NB4 (cell line): ENCODE results near the gene WFIKKN1.

Experiments
- DNase-seq: peaks from one replicate; pipeline ENCODE4 v3.0.0; 2010; ENCODE audit warnings: low read depth
- H3K4me3 ChIP-seq: one replicate; pipeline ENCODE4 v1.5.1; 2011; ENCODE audit warnings: mild to moderate bottlenecking, low read depth, low read length, moderate library complexity
- MAX ChIP-seq: IDR thresholded peaks from 2 replicates; pipeline ENCODE4 v1.6.1; 2011; ENCODE audit warnings: low read depth, low read length
- MYC ChIP-seq: IDR thresholded peaks from 2 replicates; pipeline ENCODE4 v1.6.1; 2011; ENCODE audit warnings: low read depth, low read length
- POLR2A ChIP-seq: IDR thresholded peaks from 2 replicates; pipeline ENCODE4 v1.6.1; 2011; ENCODE audit warnings: mild to moderate bottlenecking; ENCODE audit not compliant: insufficient read length; ENCODE audit errors: extremely low read depth
- TF ChIP-seq, protein P1 (sequence below): IDR thresholded peaks from one replicate; pipeline ENCODE4 v1.5.1; 2012; ENCODE audit warnings: low read depth, low read length

Gene WFIKKN1

DNA sequence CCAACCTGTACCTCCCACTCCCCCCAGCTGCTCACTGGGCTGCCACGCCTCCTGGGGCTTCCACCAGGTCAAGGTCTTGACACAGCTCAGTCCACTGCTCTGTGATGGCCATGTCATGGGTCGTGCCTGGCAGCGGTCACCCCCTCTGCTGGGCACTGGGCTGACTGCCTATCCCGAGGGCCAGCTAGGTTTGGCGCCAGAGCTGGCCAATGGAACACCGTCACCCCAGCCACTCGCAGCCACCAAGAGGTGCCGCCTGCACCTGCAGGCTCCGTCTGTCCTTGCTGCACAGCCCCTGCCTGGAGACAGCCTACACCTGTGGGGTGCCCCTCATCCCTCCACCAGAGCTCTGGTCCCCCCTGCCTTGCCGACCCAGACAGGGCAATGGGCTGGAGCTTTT lies 45.4 kb upstream of the WFIKKN1 start:
- TF ChIP-seq POLR2A, result peak; percentile 14
- TF ChIP-seq MYC, result no peak
- no peak overlapping the region for H3K4me3 ChIP-seq
- no peak for DNase-seq

DNA sequence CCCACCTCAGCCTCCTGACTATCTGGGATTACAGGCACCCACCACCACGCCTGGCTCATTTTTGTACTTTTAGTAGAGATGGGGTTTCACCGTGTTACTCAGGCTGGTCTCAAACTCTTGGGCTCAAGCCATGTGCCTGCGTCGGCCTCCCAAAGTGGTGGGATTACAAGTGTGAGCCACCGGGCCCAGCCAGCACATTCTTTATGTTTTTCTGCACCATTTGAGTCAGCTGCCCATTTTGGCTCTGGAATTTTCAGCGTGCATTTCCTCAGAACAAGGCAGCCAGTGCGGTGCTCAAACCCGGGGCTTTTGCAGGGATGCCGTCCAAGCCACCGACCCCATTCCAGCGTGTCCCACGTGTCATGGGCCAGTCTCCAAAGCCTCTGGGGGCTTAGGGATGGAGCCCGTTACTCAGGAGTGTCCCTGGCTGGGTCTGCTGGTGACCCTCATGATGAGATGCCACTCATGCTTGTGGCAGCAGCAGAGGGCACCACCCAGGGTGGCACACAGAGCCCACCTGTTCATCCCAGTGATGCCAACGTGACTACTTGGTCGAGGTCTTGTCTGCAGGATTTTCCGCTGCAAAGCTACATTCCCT lies 44.6 kb upstream of the WFIKKN1 start:
- no peak overlapping the region for H3K4me3 ChIP-seq
- no peak for TF ChIP-seq MAX
- TF ChIP-seq MYC, result no peak
- DNase-seq, result no peak

- DNase-seq, result no peak
- TF ChIP-seq, protein P1, sequence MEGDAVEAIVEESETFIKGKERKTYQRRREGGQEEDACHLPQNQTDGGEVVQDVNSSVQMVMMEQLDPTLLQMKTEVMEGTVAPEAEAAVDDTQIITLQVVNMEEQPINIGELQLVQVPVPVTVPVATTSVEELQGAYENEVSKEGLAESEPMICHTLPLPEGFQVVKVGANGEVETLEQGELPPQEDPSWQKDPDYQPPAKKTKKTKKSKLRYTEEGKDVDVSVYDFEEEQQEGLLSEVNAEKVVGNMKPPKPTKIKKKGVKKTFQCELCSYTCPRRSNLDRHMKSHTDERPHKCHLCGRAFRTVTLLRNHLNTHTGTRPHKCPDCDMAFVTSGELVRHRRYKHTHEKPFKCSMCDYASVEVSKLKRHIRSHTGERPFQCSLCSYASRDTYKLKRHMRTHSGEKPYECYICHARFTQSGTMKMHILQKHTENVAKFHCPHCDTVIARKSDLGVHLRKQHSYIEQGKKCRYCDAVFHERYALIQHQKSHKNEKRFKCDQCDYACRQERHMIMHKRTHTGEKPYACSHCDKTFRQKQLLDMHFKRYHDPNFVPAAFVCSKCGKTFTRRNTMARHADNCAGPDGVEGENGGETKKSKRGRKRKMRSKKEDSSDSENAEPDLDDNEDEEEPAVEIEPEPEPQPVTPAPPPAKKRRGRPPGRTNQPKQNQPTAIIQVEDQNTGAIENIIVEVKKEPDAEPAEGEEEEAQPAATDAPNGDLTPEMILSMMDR, result no peak
- TF ChIP-seq MYC (no peak), MAX (no peak)
- H3K4me3 ChIP-seq, result no peak overlapping the region
Observed at GRCh38 chr16:586645-587590, 43.9 kb upstream of the WFIKKN1 start.

DNA sequence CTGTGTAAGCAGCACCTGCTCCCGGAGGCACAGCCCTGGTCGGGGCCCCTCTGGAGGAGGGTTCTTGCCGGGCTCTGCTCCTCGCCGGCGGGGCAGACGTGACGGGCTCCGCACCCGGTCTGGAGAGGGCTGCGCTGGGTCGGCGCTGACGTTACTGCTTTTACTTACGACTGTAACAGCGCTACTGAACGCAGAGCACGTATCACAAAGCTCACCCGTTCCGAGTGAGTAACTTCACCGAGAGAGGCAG lies 42.2 kb upstream of the WFIKKN1 start:
- H3K4me3 ChIP-seq, result peak overlapping the region; percentile 79
- TF ChIP-seq POLR2A (no peak), MAX (peak; percentile 46; the same call in 1 of the 2 replicates)
- DNase-seq, result peak; percentile 60

GRCh38 chr16:588889-589657 lies 41.7 kb upstream of the WFIKKN1 start:
- peak; percentile 92 for DNase-seq
- peak overlapping the region; percentile 79 for H3K4me3 ChIP-seq
- peak; percentile 80 for TF ChIP-seq POLR2A
- no peak for TF ChIP-seq MAX
- TF ChIP-seq, protein P1, result no peak

DNA sequence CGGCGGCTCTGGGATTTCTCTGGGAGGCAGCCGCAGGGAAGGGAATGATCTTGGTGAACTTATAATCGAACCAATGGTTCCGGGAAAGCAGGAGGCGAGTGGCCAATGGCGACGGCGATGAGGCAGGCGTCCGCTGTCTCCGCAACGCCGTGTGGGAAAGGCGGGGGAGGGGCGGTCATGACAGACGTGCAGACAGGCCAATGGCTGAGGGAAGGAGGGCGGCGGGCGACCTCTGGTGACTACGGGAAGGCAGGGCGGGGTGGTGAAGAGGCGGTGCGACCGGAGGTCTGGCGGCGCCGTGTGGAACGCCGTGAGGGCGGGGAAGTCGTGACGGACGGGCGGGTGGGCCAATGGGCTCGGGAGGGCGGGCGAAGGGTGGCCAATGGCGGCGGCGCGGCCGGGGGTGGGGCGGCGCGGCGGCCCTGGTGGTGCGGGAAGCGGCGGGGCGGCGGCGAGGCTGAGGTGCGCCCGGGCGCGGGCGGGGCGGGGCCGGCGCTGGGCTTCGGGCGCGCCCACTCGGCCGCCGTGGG lies 41.1 kb upstream of the WFIKKN1 start, which contains the start of gene RAB40C:
Gene RAB40C, plus strand, starts transcription at position 409 of the 530 bp plus-strand sequence. CDS start 226 bp downstream, outside the sequence.
- peak; percentile 96 for DNase-seq

More for the DNA sequence above, 41.1 kb upstream of the WFIKKN1 start, which contains the start of gene RAB40C:
- TF ChIP-seq, protein P1, result no peak
- no peak for TF ChIP-seq MAX
- no peak for TF ChIP-seq POLR2A
- no peak for TF ChIP-seq MYC
- peak within 1 kb of the TSS; percentile 69 for H3K4me3 ChIP-seq
